ENCODE measurements around the gene LARP4B.
A peak's percentile ranks its signal among the peaks of the same experiment; 100 is the strongest.
"Not testable (repeated sequence)": the region's sequence is repeated elsewhere in the genome, so short reads cannot be mapped to it uniquely, and the experiment has no call there.

Gene LARP4B

DNA sequence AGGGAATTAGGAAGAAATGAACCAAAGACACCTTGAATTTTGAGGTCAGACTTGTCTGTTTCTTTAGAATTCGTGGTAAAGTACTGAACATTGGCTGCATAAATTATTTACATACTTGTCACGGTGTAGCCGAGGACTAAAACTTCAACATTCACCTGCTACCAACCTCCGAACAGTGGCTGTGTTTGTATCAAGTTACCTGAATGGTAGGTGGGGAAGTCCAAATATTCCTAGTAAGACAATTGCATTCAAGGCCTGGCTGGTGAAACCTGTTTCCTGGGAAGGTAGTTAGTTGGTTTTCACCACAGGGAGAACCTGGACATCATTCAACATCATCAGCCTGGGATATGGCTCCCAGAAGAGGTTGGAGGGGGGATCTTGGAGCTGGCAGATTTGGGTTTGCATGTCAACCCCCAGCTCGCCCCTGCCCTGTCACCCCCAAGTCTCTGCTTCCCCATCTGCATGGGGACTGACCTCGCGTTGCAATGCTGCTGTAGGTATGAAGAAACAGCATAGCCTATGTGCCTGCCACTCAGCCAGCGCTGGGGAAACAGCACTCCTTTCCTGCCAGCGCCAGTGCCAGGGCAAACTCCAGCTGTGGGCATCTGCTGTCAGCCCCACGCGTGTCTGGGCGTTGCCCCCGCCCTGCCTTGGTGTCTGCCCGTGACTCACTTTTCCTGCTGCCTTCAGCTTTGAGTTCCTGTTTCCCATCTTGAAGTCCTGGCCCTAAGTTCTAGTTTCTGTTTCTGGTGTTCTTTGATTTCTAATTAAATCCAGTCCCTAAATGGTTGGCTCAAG, 12.7 kb upstream of the LARP4B start:
- Histone ChIP-seq H3K9ac (no peak overlapping the region), H3K4me1 (peaks cover 36% of the 10 kb centered on the region), H3K9me3 (no peaks in the 10 kb centered on the region), H3K36me3 (no peaks in the 10 kb centered on the region), H3K27me3 (no peaks in the 10 kb centered on the region), H3K4me3 (no peak overlapping the region), H3K27ac (no peak overlapping the region), H4K20me1 (no peaks in the 10 kb centered on the region), H3K4me2 (peak overlapping the region; percentile 43)
- no peak for TF ChIP-seq Cebpa-rat (IDR thresholded peaks at IDR 0.05)

DNA sequence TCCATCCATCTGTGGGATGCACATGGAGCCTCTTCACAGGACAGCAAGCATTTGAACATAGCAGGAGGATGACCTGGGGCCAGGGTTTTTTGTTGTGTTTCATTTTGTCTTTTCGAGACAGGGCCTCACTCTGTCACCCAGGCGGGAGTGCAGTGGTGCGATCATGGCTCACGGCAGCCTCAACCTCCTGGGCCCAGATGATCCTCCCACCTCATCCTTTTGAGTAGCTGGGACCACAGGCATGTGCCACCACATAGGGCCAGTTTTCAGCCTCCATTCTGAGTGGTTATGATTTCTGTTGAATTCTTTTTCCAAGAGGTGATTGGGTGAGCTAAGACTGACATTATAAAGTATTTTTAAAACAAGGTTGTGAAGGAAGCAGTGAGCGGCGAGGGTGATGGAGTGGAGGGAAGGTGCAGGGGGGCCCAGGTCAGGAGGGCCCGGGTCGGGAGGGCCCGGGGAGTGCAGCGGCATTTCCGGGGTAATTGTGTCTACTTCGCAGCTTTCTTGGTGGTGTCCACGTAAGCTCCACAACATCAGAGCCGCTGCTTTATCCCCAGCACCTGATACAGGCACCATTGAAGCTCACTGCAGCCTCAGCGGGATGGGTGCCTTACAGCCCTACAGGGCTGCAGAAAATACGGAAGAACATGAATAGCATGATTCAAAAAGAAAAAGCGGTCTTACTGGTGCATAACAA, 12.0 kb upstream of the LARP4B start:
- peaks cover 43% of the 10 kb centered on the region for H3K4me1 ChIP-seq
- no peak overlapping the region for H3K27ac ChIP-seq
- no peak for TF ChIP-seq Cebpa-rat (IDR thresholded peaks at IDR 0.05)
- H3K9ac ChIP-seq: no peak overlapping the region
- H3K4me2 ChIP-seq: peak overlapping the region; percentile 43
- no peaks in the 10 kb centered on the region for H3K27me3 ChIP-seq
- no peaks in the 10 kb centered on the region for H3K9me3 ChIP-seq
- no peaks in the 10 kb centered on the region for H4K20me1 ChIP-seq
- no peaks in the 10 kb centered on the region for H3K36me3 ChIP-seq
- no peak overlapping the region for H3K4me3 ChIP-seq

DNA sequence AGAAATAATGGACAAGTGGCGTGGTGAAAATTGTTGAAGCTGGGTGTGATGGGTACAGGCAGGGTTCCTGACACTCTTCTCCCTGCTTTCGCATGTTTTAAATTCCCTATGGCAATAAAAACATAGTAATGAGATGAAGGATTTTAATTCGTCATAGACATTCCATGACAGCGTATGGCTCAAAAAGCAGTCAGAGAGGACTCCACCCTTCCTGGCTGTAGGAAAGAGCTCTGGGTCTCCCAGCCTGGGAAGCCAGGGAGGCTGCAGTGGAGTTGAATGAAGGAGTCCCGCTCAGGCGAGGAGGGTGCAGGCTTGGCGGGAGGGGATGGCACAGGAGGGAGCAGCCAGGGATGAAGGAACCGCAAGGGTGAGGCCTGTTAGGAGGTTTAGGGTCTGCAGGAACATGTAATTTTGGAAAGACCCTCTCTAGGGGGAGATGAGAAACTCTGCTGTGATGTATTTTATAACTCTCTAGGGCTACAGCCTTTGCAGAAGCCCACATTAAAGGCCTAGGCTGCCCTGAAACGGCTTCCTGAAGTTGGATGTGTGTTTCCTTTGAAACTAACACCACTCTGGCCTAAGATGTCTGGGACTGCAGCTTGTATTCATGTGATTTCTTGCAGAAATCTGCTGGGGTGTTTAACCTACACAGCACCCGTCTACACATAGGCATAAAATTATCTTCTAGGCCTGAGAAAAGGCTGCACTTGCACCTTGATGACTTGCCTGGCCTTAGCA, 7.6 kb upstream of the LARP4B start:
- no peak for TF ChIP-seq Cebpa-rat (IDR thresholded peaks at IDR 0.05)
- Histone ChIP-seq H3K9me3 (no peaks in the 10 kb centered on the region), H3K4me2 (peak overlapping the region; percentile 82), H3K9ac (peak overlapping the region; percentile 20; the same call in 1 of the 2 replicates), H3K4me1 (peaks cover 72% of the 10 kb centered on the region), H3K27ac (0 out of 2 replicates have a peak overlapping the region, but pooled peaks have one; percentile 5), H4K20me1 (no peaks in the 10 kb centered on the region), H3K27me3 (no peaks in the 10 kb centered on the region), H3K4me3 (no peak overlapping the region), H3K36me3 (no peaks in the 10 kb centered on the region)

DNA sequence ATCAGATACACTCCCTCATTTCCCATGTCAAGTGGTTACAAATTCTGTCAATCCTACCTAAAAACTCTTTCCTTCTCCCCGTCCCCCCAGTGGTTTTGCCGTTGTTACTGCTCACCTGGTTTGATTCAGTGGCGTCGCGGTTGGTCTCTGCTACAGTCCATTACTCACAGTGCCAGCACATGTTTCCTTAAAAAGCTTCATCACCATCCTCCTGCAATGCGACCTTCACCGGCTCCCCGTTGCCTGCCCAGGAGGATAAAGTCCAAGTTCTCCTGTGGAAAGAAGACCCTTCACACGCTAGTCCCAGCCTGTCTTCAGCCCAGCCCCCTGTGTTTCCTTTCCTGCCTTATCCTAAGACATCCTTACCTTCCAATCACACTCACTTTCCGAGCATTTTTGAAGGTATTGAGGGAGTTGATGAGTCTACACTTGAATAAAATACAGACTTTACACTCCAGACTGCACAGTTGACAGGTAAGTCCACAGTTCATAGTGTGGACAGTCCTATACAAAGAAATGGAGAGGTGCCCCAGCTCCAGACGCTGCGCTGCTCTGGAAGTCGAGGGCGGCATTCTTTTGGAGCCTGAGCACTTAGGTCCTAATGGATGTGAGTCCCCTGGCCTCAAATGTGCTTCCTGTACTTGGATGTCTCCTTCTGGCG, 3.4 kb upstream of the LARP4B start:
- peaks cover 65% of the 10 kb centered on the region for H3K4me1 ChIP-seq
- H3K27ac ChIP-seq: no peak overlapping the region
- H3K27me3 ChIP-seq: no peaks in the 10 kb centered on the region
- peak overlapping the region; percentile 9; the same call in 1 of the 2 replicates for H3K4me3 ChIP-seq
- no peaks in the 10 kb centered on the region for H3K9me3 ChIP-seq
- H3K4me2 ChIP-seq: peak overlapping the region; percentile 79
- H3K36me3 ChIP-seq: no peaks in the 10 kb centered on the region
- peak overlapping the region; percentile 25; the same call in 1 of the 2 replicates for H3K9ac ChIP-seq
- H4K20me1 ChIP-seq: peaks cover 16% of the 10 kb centered on the region
- TF ChIP-seq Cebpa-rat (IDR thresholded peaks at IDR 0.05): no peak

DNA sequence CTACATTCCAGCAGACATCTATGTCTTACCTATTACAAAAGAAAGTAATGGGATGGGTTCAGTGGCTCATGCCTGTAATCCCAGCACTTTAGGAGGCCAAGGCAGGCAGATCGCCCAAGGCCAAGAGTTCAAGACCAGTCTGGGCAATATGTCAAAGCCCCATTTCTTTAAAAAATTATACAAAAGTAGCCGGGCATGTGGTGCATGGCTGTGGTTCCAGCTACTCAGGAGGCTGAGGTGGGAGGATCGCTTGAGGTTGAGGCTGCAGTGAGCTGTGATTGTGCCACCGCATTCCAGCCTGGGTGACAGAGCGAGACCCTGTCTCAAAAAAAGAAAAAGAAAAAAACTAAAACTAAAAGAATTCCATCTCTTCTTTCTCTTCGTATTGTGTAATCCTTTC, 2.7 kb upstream of the LARP4B start:
- not testable (repeated sequence) for H3K4me3 ChIP-seq, H3K9me3 ChIP-seq, H3K36me3 ChIP-seq, H3K27me3 ChIP-seq, H3K27ac ChIP-seq
- H3K4me1 ChIP-seq: peaks cover 65% of the 10 kb centered on the region
- H3K4me2 ChIP-seq: peak overlapping the region; percentile 79
- peaks cover 23% of the 10 kb centered on the region for H4K20me1 ChIP-seq
- H3K9ac ChIP-seq: 0 out of 2 replicates have a peak overlapping the region, but pooled peaks have one; percentile 25

DNA sequence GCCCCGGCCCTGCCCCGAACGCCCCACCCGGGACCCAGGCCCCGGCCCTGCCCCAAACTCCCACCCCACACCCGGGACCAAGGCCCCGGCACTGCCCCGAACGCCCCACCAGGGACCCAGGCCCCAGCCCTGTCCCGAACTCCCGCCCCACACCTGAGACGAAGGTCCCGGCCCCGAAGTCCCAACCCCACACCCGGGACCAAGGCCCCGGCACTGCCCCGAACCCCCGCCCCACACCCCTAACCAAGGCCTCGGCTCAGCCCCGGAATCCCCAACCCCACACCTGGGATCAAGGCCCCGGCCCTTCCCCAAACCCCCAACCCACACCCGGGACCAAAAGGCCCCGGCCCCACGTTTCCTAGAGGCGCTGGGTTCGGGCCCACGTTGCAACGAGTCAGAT, 1.1 kb upstream of the LARP4B start:
- H3K36me3 ChIP-seq: no peaks in the 10 kb centered on the region
- peak overlapping the region; percentile 75; the same call in 1 of the 2 replicates for H3K9ac ChIP-seq
- H4K20me1 ChIP-seq: peaks cover 39% of the 10 kb centered on the region
- H3K27ac ChIP-seq: no peak overlapping the region
- peak overlapping the region; percentile 98; the same call in 1 of the 2 replicates for H3K4me3 ChIP-seq
- peaks cover 67% of the 10 kb centered on the region for H3K4me1 ChIP-seq
- H3K9me3 ChIP-seq: no peaks in the 10 kb centered on the region
- TF ChIP-seq Cebpa-rat (IDR thresholded peaks at IDR 0.05): no peak
- H3K4me2 ChIP-seq: peak overlapping the region; percentile 16; the same call in 1 of the 2 replicates
- no peaks in the 10 kb centered on the region for H3K27me3 ChIP-seq

DNA sequence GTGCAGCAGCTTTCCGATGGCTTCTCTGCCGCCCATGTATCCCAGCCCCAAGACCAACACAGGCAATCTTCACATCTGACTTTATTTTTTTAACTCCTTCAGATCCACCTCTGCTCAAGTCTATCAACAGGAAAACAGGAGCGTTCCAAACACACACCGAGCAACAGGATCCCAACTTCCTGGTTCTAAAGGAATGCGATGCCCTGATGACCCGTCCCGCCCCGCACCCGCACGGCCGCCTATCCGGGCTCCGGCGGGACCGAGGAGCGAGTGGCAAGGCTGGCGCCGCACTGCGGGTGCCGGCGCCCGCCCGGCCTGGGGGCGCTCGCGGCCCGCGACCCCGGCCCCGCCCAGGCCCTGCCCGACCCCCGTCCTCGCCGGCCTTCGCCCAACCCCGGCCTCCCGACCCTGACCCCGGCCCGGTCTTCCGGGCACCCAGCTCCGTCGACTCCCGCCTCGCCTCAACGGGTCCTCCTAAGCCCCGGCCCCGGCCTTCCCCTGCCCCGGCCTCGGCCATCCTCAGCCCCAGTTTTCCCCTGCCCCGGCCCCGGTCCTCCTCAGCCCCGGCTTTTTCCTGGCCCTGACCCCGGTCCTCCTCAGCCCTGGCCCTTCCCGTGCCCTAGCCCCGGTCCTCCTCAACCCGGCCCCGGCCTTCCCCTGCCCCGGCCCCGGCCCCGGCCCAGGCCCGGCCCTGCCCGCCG, 730 bp downstream of the LARP4B start:
- Histone ChIP-seq H3K4me1 (peaks cover 64% of the 10 kb centered on the region), H3K4me3 (peak overlapping the region; percentile 98), H4K20me1 (peaks cover 57% of the 10 kb centered on the region), H3K9ac (peak overlapping the region; percentile 98), H3K9me3 (no peaks in the 10 kb centered on the region), H3K27ac (peak overlapping the region; percentile 98), H3K4me2 (peak overlapping the region; percentile 93), H3K27me3 (no peaks in the 10 kb centered on the region), H3K36me3 (peaks cover 14% of the 10 kb centered on the region)
- TF ChIP-seq Cebpa-rat (IDR thresholded peaks at IDR 0.05): no peak

DNA sequence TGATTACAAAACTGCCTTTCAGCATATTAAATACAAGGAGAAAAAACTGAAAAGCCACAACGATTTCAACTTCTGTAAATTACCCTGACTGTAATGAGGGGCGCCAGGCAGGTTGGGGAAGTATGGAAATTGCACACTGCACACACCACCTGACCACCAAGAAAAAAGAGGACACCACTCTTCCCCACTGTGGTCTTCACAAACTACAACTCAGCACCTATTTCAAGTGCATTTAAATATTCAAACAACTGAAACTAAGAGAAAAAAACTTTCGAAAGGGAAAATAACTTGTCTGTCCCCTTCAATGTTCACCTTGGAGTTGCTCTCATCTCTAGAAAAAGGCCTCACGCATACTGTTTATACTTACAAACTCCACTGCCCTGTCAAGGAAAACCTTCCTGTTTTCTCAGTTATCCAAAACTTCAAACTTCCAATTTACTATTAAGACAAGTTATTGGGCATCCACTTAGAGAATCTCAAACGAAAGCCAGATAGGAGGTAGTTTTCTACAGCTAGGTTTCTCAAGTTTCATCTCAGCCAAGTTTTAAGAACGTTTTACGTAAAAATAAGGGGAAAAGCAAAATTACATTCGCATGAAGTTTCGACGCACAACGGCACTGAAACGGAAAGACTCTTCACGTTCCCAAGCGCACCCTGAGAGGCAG, 1.4 kb downstream of the LARP4B start:
- peak overlapping the region; percentile 98 for H3K4me3 ChIP-seq
- H3K36me3 ChIP-seq: peaks cover 20% of the 10 kb centered on the region
- no peak for TF ChIP-seq Cebpa-rat (IDR thresholded peaks at IDR 0.05)
- H3K27me3 ChIP-seq: no peaks in the 10 kb centered on the region
- H3K27ac ChIP-seq: peak overlapping the region; percentile 98
- no peaks in the 10 kb centered on the region for H3K9me3 ChIP-seq
- peaks cover 57% of the 10 kb centered on the region for H3K4me1 ChIP-seq
- peaks cover 63% of the 10 kb centered on the region for H4K20me1 ChIP-seq
- H3K9ac ChIP-seq: peak overlapping the region; percentile 98
- H3K4me2 ChIP-seq: peak overlapping the region; percentile 93
